IMR-90 (cell line): Measurements from ENCODE around the gene RAP2A. TPM values are rescaled to one million over a fixed set of nuclear protein-coding genes. Genes with fewer than 3 reads are reported as not detected.

Experiments
- ATAC-seq: fragments of 200-7000 bp; cut with Tn5 transposase; 2 replicates; pipeline ENCODE4 v1.9.1; 2020; ENCODE audit warnings: low read depth, mild to moderate bottlenecking, moderate library complexity
- BruUV-seq: library from RNA; stranded (reverse); fragments of 400-500 nt; replicated peaks from 2 replicates; lab custom pipeline; 2021; lab: Mats Ljungman, UMichigan
- CTCF ChIA-PET: fragments of 300-600 bp; formaldehyde crosslinking; extraction: SDS; loops from one replicate; lab custom pipeline; 2021; ENCODE audit warnings: antibody characterized with exemption; lab: Yijun Ruan, JAX
- POLR2A ChIA-PET: fragments of 300-600 bp; sonication (Branson Sonifier 250); formaldehyde crosslinking; loops from one replicate; lab custom pipeline; 2022; ENCODE audit warnings: antibody characterized with exemption; ENCODE audit not compliant: unreplicated experiment; lab: Charles Lee
- DNase-seq: peaks from one replicate; pipeline ENCODE4 v3.0.0; 2013
- H2AFZ ChIP-seq: replicated peaks from 2 replicates; pipeline ENCODE3; 2013; ENCODE audit warnings: low read length, mild to moderate bottlenecking; ENCODE audit not compliant: poor library complexity
- H2AK5ac ChIP-seq: 2 replicates; pipeline ENCODE4 v1.6.1; 2013; ENCODE audit warnings: low read depth, low read length, inconsistent platforms
- H2AK9ac ChIP-seq: replicated peaks from 2 replicates; pipeline ENCODE3; 2013; ENCODE audit warnings: mild to moderate bottlenecking, low read depth, low read length, moderate library complexity; ENCODE audit not compliant: poor library complexity
- H2BK120ac ChIP-seq: 2 replicates; pipeline ENCODE4 v1.6.1; 2013; ENCODE audit warnings: low read depth, low read length, inconsistent platforms
- H2BK15ac ChIP-seq: 3 replicates; pipeline ENCODE4 v1.6.1; 2013; ENCODE audit warnings: low read depth, low read length, inconsistent platforms
- H2BK20ac ChIP-seq: 2 replicates; pipeline ENCODE4 v1.6.1; 2013; ENCODE audit warnings: low read depth, mild to moderate bottlenecking, inconsistent platforms, low read length, moderate library complexity
- H2BK5ac ChIP-seq: 2 replicates; pipeline ENCODE4 v1.6.1; 2013; ENCODE audit warnings: mild to moderate bottlenecking, low read depth, low read length, inconsistent platforms; ENCODE audit not compliant: poor library complexity, severe bottlenecking
- H3K14ac ChIP-seq: replicated peaks from 2 replicates; pipeline ENCODE4 v1.6.1; 2013; ENCODE audit warnings: low read depth, low read length, inconsistent platforms
- H3K18ac ChIP-seq: 2 replicates; pipeline ENCODE4 v1.6.1; 2013; ENCODE audit warnings: low read depth, low read length, control low read depth
- H3K23ac ChIP-seq: 2 replicates; pipeline ENCODE4 v1.6.1; 2013; ENCODE audit warnings: low read depth, low read length, inconsistent platforms
- H3K27ac ChIP-seq: 2 replicates; pipeline ENCODE4 v1.5.1; 2013; ENCODE audit warnings: mild to moderate bottlenecking, control low read depth, low read length; ENCODE audit not compliant: insufficient read depth
- H3K27me3 ChIP-seq: 2 replicates; pipeline ENCODE4 v1.6.1; 2013; ENCODE audit warnings: low read length; ENCODE audit not compliant: control insufficient read depth, insufficient read depth
- H3K36me3 ChIP-seq: 2 replicates; pipeline ENCODE4 v1.6.1; 2013; ENCODE audit warnings: low read length, mixed read lengths; ENCODE audit not compliant: control insufficient read depth, insufficient read depth
- H3K4ac ChIP-seq: 2 replicates; pipeline ENCODE4 v1.6.1; 2013; ENCODE audit warnings: low read depth, low read length, inconsistent platforms
- H3K4me1 ChIP-seq: 2 replicates; pipeline ENCODE4 v1.6.1; 2013; ENCODE audit warnings: low read length, mixed read lengths; ENCODE audit not compliant: control insufficient read depth, insufficient read depth
- H3K4me2 ChIP-seq: 2 replicates; pipeline ENCODE4 v1.6.1; 2013; ENCODE audit warnings: low read depth, mild to moderate bottlenecking, control low read depth, low read length, moderate library complexity
- H3K4me3 ChIP-seq: 2 replicates; pipeline ENCODE4 v1.5.1; 2013; ENCODE audit warnings: low read depth, mild to moderate bottlenecking, control low read depth, low read length, moderate library complexity; ENCODE audit not compliant: insufficient read depth
- H3K56ac ChIP-seq: 2 replicates; pipeline ENCODE4 v1.6.1; 2013; ENCODE audit warnings: low read length, inconsistent platforms; ENCODE audit not compliant: insufficient read depth; ENCODE audit errors: extremely low read depth
- H3K79me1 ChIP-seq, 2 experiments: 2 replicates each; pipeline ENCODE4 v1.6.1; 2013; ENCODE audit warnings: low read length in 2 of 2, inconsistent platforms in 1 of 2, low read depth in 1 of 2
- H3K9ac ChIP-seq: 2 replicates; pipeline ENCODE4 v1.6.1; 2013; ENCODE audit warnings: low read depth, low read length, control low read depth
- H3K9me1 ChIP-seq: 2 replicates; pipeline ENCODE4 v1.6.1; 2013; ENCODE audit warnings: low read length, inconsistent platforms; ENCODE audit not compliant: insufficient read depth
- H3K9me3 ChIP-seq: 2 replicates; pipeline ENCODE4 v1.6.1; 2013; ENCODE audit warnings: low read length; ENCODE audit not compliant: control insufficient read depth, insufficient read depth
- H4K20me1 ChIP-seq: 2 replicates; pipeline ENCODE4 v1.6.1; 2013; ENCODE audit warnings: low read length, inconsistent platforms; ENCODE audit not compliant: insufficient read depth
- H4K5ac ChIP-seq: 2 replicates; pipeline ENCODE4 v1.6.1; 2013; ENCODE audit warnings: mild to moderate bottlenecking, low read depth, low read length, control low read depth
- H4K8ac ChIP-seq, 2 experiments: 2 replicates each; pipeline ENCODE4 v1.6.1; 2013; ENCODE audit warnings: low read depth in 2 of 2, low read length in 2 of 2, control low read depth in 1 of 2, inconsistent platforms in 1 of 2
- H4K91ac ChIP-seq: 2 replicates; pipeline ENCODE4 v1.6.1; 2013; ENCODE audit warnings: low read depth, low read length, inconsistent platforms; ENCODE audit not compliant: insufficient read depth
- BHLHE40 ChIP-seq: fragments of 150-350 bp; IDR thresholded peaks from 2 replicates; pipeline ENCODE4 v1.6.1; 2016; ENCODE audit warnings: mild to moderate bottlenecking, low read depth, low read length
- CEBPB ChIP-seq: IDR thresholded peaks from 2 replicates; pipeline ENCODE4 v1.6.1; 2012; ENCODE audit warnings: low read depth, low read length, improper control_type of control experiment
- CHD1 ChIP-seq: IDR thresholded peaks from 2 replicates; pipeline ENCODE4 v1.6.1; 2012; ENCODE audit warnings: low read depth, low read length, improper control_type of control experiment
- FOS ChIP-seq: fragments of 150-350 bp; IDR thresholded peaks from 2 replicates; pipeline ENCODE4 v1.6.1; 2016; ENCODE audit warnings: low read depth, low read length
- NFE2L2 ChIP-seq: fragments of 150-350 bp; IDR thresholded peaks from 2 replicates; pipeline ENCODE4 v1.6.1; 2016; ENCODE audit warnings: low read depth, mild to moderate bottlenecking, low read length
- RCOR1 ChIP-seq: IDR thresholded peaks from 2 replicates; pipeline ENCODE4 v1.6.1; 2012; ENCODE audit warnings: mild to moderate bottlenecking, low read length, improper control_type of control experiment; ENCODE audit not compliant: insufficient replicate concordance
- WGBS, 2 experiments: methylation state at CpG; one replicate each; pipeline versions ENCODE4 v1.1.5 to v1.1.7; 2013; ENCODE audit warnings: missing lambda C conversion rate in 2 of 2; ENCODE audit not compliant: insufficient read length in 1 of 2; ENCODE audit errors: extremely low coverage in 2 of 2; 5-methylcytosine and 5-hydroxymethylcytosine counted together
- dilution Hi-C: fragments of 300-500 bp; cut with HindIII; formaldehyde crosslinking; loops from one replicate; pipeline ENCODE4 v1.14.3; 2018; ENCODE audit warnings: low sequenced_read_pairs; ENCODE audit not compliant: unreplicated experiment
- in situ Hi-C: fragments of 300-500 bp; cut with MboI; formaldehyde crosslinking; loops from 3 replicates; pipeline ENCODE4 v1.14.3; 2019; ENCODE audit warnings: low sequenced_read_pairs, inconsistent platforms, mixed read lengths
- intact Hi-C: fragments of 100-400 bp; cut with micrococcal nuclease; formaldehyde crosslinking; loops from 2 replicates; pipeline ENCODE4 v1.10.0; 2022
- polyA plus RNA-seq, 3 experiments: library from polyadenylated mRNA; depleted of rRNA; stranded (reverse); fragments of >200 nt; gene quantifications; 2 replicates each; pipeline ENCODE4 v1.2.3, GENCODE V29; 2012; ENCODE audit warnings: low replicate concordance in 1 of 3
- total RNA-seq: library from RNA; depleted of rRNA; stranded (reverse); fragments of >200 nt; gene quantifications from 2 replicates; pipeline ENCODE4 v1.2.3, GENCODE V29; 2012
- TF ChIP-seq, protein P1 (sequence below): conservative IDR thresholded peaks from 2 replicates; pipeline ENCODE4 v1.5.1; 2012; ENCODE audit warnings: mild to moderate bottlenecking, low read depth, low read length, improper control_type of control experiment

Gene RAP2A
- total and polyA plus RNA-seq, 2 of the 4 experiments (the other 2 are of a cell fraction) = 6.4 to 21.0 TPM

DNA sequence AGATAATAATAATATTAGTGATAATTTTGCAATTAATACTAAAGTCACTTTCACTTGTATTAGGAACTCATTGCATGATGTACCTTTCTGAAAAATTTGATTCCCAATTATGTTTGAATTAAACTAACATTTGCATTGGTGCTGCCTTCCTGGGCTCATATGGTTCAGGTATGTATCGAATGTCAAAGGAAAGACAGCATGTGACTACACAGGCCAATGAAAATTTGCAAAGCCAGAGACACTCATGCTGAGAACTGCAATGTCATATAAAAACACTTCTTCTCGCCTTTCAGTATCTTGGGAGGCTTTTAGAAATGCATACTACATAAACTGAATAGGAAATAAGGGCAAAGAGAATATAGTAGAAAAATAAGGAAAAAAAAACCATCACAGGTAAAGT is 44.3 kb downstream of the RAP2A start:
- peaks cover 7% of the 10 kb centered on the region; the same call in 1 of the 2 replicates for H3K4me1 ChIP-seq
- no TSS peak for BruUV-seq
- in situ Hi-C loops (no loop called here), dilution Hi-C loops (no loop called here), intact Hi-C loops (no loop called here)
- ChIA-PET POLR2A (no interaction called here), CTCF (no interaction called here)
- H3K9ac ChIP-seq = no peak overlapping the region
- no peak for DNase-seq
- no peaks in the 10 kb centered on the region for H4K20me1 ChIP-seq
- H3K79me1 ChIP-seq = no peaks in the 10 kb centered on the region
- H2BK15ac ChIP-seq = no peak overlapping the region
- no peaks in the 10 kb centered on the region for H3K27me3 ChIP-seq
- H2AK5ac ChIP-seq = no peak overlapping the region
- no peaks in the 10 kb centered on the region for H3K9me3 ChIP-seq
- TF ChIP-seq BHLHE40 (no peak), RCOR1 (no peak), NFE2L2 (no peak), CEBPB (no peak), FOS (no peak), CHD1 (no peak)
- TF ChIP-seq, protein P1, sequence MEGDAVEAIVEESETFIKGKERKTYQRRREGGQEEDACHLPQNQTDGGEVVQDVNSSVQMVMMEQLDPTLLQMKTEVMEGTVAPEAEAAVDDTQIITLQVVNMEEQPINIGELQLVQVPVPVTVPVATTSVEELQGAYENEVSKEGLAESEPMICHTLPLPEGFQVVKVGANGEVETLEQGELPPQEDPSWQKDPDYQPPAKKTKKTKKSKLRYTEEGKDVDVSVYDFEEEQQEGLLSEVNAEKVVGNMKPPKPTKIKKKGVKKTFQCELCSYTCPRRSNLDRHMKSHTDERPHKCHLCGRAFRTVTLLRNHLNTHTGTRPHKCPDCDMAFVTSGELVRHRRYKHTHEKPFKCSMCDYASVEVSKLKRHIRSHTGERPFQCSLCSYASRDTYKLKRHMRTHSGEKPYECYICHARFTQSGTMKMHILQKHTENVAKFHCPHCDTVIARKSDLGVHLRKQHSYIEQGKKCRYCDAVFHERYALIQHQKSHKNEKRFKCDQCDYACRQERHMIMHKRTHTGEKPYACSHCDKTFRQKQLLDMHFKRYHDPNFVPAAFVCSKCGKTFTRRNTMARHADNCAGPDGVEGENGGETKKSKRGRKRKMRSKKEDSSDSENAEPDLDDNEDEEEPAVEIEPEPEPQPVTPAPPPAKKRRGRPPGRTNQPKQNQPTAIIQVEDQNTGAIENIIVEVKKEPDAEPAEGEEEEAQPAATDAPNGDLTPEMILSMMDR = no peak
- no peak overlapping the region for H3K27ac ChIP-seq
- peaks cover 5% of the 10 kb centered on the region; the same call in 1 of the 2 replicates for H3K9me1 ChIP-seq
- no peak overlapping the region for H3K56ac ChIP-seq
- H3K36me3 ChIP-seq = no peaks in the 10 kb centered on the region
- H3K4me3 ChIP-seq = no peak overlapping the region
- ATAC-seq = no peak
- no peak overlapping the region for H4K5ac ChIP-seq
- no peak overlapping the region for H3K4ac ChIP-seq
- no peak overlapping the region for H2BK20ac ChIP-seq
- no peak overlapping the region for H3K18ac ChIP-seq
- no peak overlapping the region for H4K8ac ChIP-seq
- no peak overlapping the region for H3K14ac ChIP-seq
- H2BK5ac ChIP-seq = no peak overlapping the region
- no peak overlapping the region for H2AK9ac ChIP-seq
- no CpG with 5 or more reads among the region's 2 CpGs for WGBS, 2 experiments
- H2BK120ac ChIP-seq = no peak overlapping the region
- H4K91ac ChIP-seq = no peak overlapping the region
- no peak overlapping the region for H2AFZ ChIP-seq
- H3K4me2 ChIP-seq = no peak overlapping the region
- H3K23ac ChIP-seq = no peak overlapping the region
